Adipose tissue (tissue), 3 donors: Measurements from ENCODE around the gene WDR41. TPM values are rescaled to one million over a fixed set of nuclear protein-coding genes. Genes with fewer than 3 reads are reported as not detected.

ENCODE experiments used
- H3K27ac ChIP-seq: one replicate; pipeline ENCODE4 v1.5.1; 2013; ENCODE audit warnings: low read depth, low read length
- WGBS, 3 donors: extraction: QIAGEN DNeasy Blood & Tissue Kit; methylation state at CpG; one replicate each; pipeline ENCODE4 v1.1.7; 2013; 5-methylcytosine and 5-hydroxymethylcytosine counted together
- polyA plus RNA-seq, 3 donors: library from polyadenylated mRNA; stranded (reverse); fragments of 200-250 nt; gene quantifications; one replicate each; pipeline ENCODE4 v1.2.3, GENCODE V29; 2013
- donor health status: healthy with polysubstance abuse.
- donor health status: Bipolar disorder and iron deficiency.
- donor health status: healthy.

Gene WDR41
- polyA plus RNA-seq, 3 donors, result 17.1 to 42.8 (median 17.9) TPM

GRCh38 chr5:77452351-77452750 is 39.8 kb downstream of the WDR41 start:
- 79 to 100% (median 100%) methylated on average over 1 of the region's 1 CpG for WGBS, 3 donors
- H3K27ac ChIP-seq, result no peak overlapping the region

- no peak overlapping the region for H3K27ac ChIP-seq
Observed at GRCh38 chr5:77449981-77450380, 42.1 kb downstream of the WDR41 start.

GRCh38 chr5:77449277-77449676 is 42.8 kb downstream of the WDR41 start:
- H3K27ac ChIP-seq, result no peak overlapping the region

More at GRCh38 chr5:77449981-77450380, 42.1 kb downstream of the WDR41 start:
- 67 to 71% (median 68%) methylated on average over 2 of the region's 2 CpGs for WGBS, 3 donors

GRCh38 chr5:77448831-77449230 is 43.3 kb downstream of the WDR41 start:
- WGBS, 3 donors, result 87 to 93% (median 88%) methylated on average over 1 of the region's 1 CpG
- H3K27ac ChIP-seq, result no peak overlapping the region

More at GRCh38 chr5:77449277-77449676, 42.8 kb downstream of the WDR41 start:
- WGBS, 3 donors, result 73 to 93% (median 78%) methylated on average over 1 of the region's 1 CpG

- no peak overlapping the region for H3K27ac ChIP-seq
- WGBS, 3 donors, result 96 to 100% (median 97%) methylated on average over 1 of the region's 1 CpG
Observed at GRCh38 chr5:77444356-77444755, 47.8 kb downstream of the WDR41 start.

- 62 to 74% (median 72%) methylated on average over 1 of the region's 1 CpG for WGBS, 3 donors
- no peak overlapping the region for H3K27ac ChIP-seq
Observed at GRCh38 chr5:77443670-77444069, 48.4 kb downstream of the WDR41 start.

- no peak overlapping the region for H3K27ac ChIP-seq
- WGBS, 3 donors, result 59 to 97% (median 70%) methylated on average over 3 of the region's 3 CpGs
Observed at GRCh38 chr5:77438071-77438470, 54.0 kb downstream of the WDR41 start.

GRCh38 chr5:77437194-77437593 is 54.9 kb downstream of the WDR41 start:
- 78 to 92% (median 90%) methylated on average over 5 of the region's 5 CpGs for WGBS, 3 donors

GRCh38 chr5:77431719-77432118 is 60.4 kb downstream of the WDR41 start:
- H3K27ac ChIP-seq, result no peak overlapping the region
- WGBS, 3 donors, result 92 to 100% (median 97%) methylated on average over 1 of the region's 1 CpG

More at GRCh38 chr5:77437194-77437593, 54.9 kb downstream of the WDR41 start:
- no peak overlapping the region for H3K27ac ChIP-seq

GRCh38 chr5:77431286-77431685 is 60.8 kb downstream of the WDR41 start:
- 96 to 100% (median 97%) methylated on average over 3 of the region's 3 CpGs for WGBS, 3 donors
- no peak overlapping the region for H3K27ac ChIP-seq

- 98 to 100% (median 99%) methylated on average over 1 of the region's 1 CpG for WGBS, 3 donors
- no peak overlapping the region for H3K27ac ChIP-seq
Observed at GRCh38 chr5:77430726-77431125, 61.4 kb downstream of the WDR41 start.

- WGBS, 3 donors, result 86 to 92% (median 86%) methylated on average over 5 of the region's 5 CpGs
- H3K27ac ChIP-seq, result no peak overlapping the region
Observed at GRCh38 chr5:77428526-77428925, 63.6 kb downstream of the WDR41 start.

GRCh38 chr5:77427998-77428397 is 64.1 kb downstream of the WDR41 start:
- no peak overlapping the region for H3K27ac ChIP-seq

GRCh38 chr5:77426670-77427069 is 65.4 kb downstream of the WDR41 start:
- WGBS, 3 donors, result 78 to 86% (median 80%) methylated on average over 2 of the region's 2 CpGs
- H3K27ac ChIP-seq, result no peak overlapping the region

- 53 to 69% (median 56%) methylated on average over 8 of the region's 8 CpGs for WGBS, 3 donors
- no peak overlapping the region for H3K27ac ChIP-seq
Observed at GRCh38 chr5:77425998-77426659, 66.0 kb downstream of the WDR41 start.

- H3K27ac ChIP-seq, result no peak overlapping the region
- 86 to 97% (median 89%) methylated on average over 5 of the region's 5 CpGs for WGBS, 3 donors
Observed at GRCh38 chr5:77425420-77425819, 66.7 kb downstream of the WDR41 start.

GRCh38 chr5:77424921-77425320 is 67.2 kb downstream of the WDR41 start:
- H3K27ac ChIP-seq, result no peak overlapping the region
- 89 to 95% (median 93%) methylated on average over 2 of the region's 2 CpGs for WGBS, 3 donors

- H3K27ac ChIP-seq, result no peak overlapping the region
- 79 to 83% (median 80%) methylated on average over 2 of the region's 2 CpGs for WGBS, 3 donors
Observed at GRCh38 chr5:77423022-77423750, 68.9 kb downstream of the WDR41 start.

GRCh38 chr5:77420940-77421339 is 71.2 kb downstream of the WDR41 start:
- H3K27ac ChIP-seq, result no peak overlapping the region
- 74 to 77% (median 74%) methylated on average over 3 of the region's 3 CpGs for WGBS, 3 donors
